Measurements from ENCODE around the gene FAM117A.
A peak's percentile ranks its signal among the peaks of the same experiment; 100 is the strongest.

FAM117A gene

GRCh38 chr17:49708515-49709183 is 55.3 kb downstream of the FAM117A start:
- Histone ChIP-seq H3K4me3 (ENCODE audit: insufficient read depth, low read depth, low read length, poor library complexity, severe bottlenecking) (no peak overlapping the region), H3K9me3 (ENCODE audit: control insufficient read depth, low read length) (no peaks in the 10 kb centered on the region), H3K4me1 (ENCODE audit: control insufficient read depth, insufficient read depth, low read length, poor library complexity, severe bottlenecking) (peaks cover 28% of the 10 kb centered on the region), H3K36me3 (ENCODE audit: control insufficient read depth, insufficient read depth, low read length) (peaks cover 60% of the 10 kb centered on the region), H3K27me3 (replicated peaks; ENCODE audit: control insufficient read depth, insufficient read depth, low read length, poor library complexity, severe bottlenecking) (no peaks in the 10 kb centered on the region), H3K27ac (ENCODE audit: insufficient read depth, low read length, poor library complexity, severe bottlenecking) (peak overlapping the region; percentile 96)
- no peak for DNase-seq

GRCh38 chr17:49707608-49708514 is 56.1 kb downstream of the FAM117A start, which contains the start of gene SLC35B1:
TSS of gene SLC35B1 (minus strand) at chr17:49707964. CDS start at chr17:49707833, 131 bp downstream.
- Histone ChIP-seq H3K4me3 (ENCODE audit: insufficient read depth, low read depth, low read length, poor library complexity, severe bottlenecking) (peak within 1 kb of the TSS; percentile 96), H3K36me3 (ENCODE audit: control insufficient read depth, insufficient read depth, low read length) (peaks cover 59% of the 10 kb centered on the region), H3K4me1 (ENCODE audit: control insufficient read depth, insufficient read depth, low read length, poor library complexity, severe bottlenecking) (peaks cover 28% of the 10 kb centered on the region), H3K9me3 (ENCODE audit: control insufficient read depth, low read length) (no peaks in the 10 kb centered on the region), H3K27me3 (replicated peaks; ENCODE audit: control insufficient read depth, insufficient read depth, low read length, poor library complexity, severe bottlenecking) (no peaks in the 10 kb centered on the region), H3K27ac (ENCODE audit: insufficient read depth, low read length, poor library complexity, severe bottlenecking) (peak within 1 kb of the TSS; percentile 96)
- peak; percentile 95 to 97 (median 96) for DNase-seq

DNA sequence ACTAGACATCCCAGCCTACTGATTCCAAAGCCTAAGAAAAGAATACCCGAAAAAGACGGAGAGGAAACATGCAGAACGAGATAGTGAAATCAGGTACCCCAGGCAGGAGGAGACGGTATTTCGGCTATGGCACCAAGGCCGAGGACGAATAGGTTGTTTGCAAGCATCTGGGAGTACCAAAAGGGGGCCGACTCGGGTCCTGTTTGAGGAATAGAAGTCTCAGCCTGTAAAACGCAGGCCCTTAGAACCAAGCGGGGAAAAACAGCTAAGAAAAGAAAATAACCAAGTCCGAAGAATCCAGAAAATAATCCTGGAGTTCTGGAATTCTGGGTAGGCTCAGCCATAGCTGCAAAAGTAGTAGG is 56.7 kb downstream of the FAM117A start:
- Histone ChIP-seq H3K4me3 (ENCODE audit: insufficient read depth, low read depth, low read length, poor library complexity, severe bottlenecking) (peak overlapping the region; percentile 96), H3K27me3 (replicated peaks; ENCODE audit: control insufficient read depth, insufficient read depth, low read length, poor library complexity, severe bottlenecking) (no peaks in the 10 kb centered on the region), H3K4me1 (ENCODE audit: control insufficient read depth, insufficient read depth, low read length, poor library complexity, severe bottlenecking) (peaks cover 28% of the 10 kb centered on the region), H3K27ac (ENCODE audit: insufficient read depth, low read length, poor library complexity, severe bottlenecking) (peak overlapping the region; percentile 96), H3K36me3 (ENCODE audit: control insufficient read depth, insufficient read depth, low read length) (peaks cover 58% of the 10 kb centered on the region), H3K9me3 (ENCODE audit: control insufficient read depth, low read length) (no peaks in the 10 kb centered on the region)
- peak in 1 of 3 donors; percentile 8 for DNase-seq

GRCh38 chr17:49705254-49705653 is 58.7 kb downstream of the FAM117A start:
- Histone ChIP-seq H3K4me1 (ENCODE audit: control insufficient read depth, insufficient read depth, low read length, poor library complexity, severe bottlenecking) (peaks cover 28% of the 10 kb centered on the region), H3K4me3 (ENCODE audit: insufficient read depth, low read depth, low read length, poor library complexity, severe bottlenecking) (no peak overlapping the region), H3K27ac (ENCODE audit: insufficient read depth, low read length, poor library complexity, severe bottlenecking) (no peak overlapping the region), H3K9me3 (ENCODE audit: control insufficient read depth, low read length) (no peaks in the 10 kb centered on the region), H3K36me3 (ENCODE audit: control insufficient read depth, insufficient read depth, low read length) (peaks cover 60% of the 10 kb centered on the region), H3K27me3 (replicated peaks; ENCODE audit: control insufficient read depth, insufficient read depth, low read length, poor library complexity, severe bottlenecking) (no peaks in the 10 kb centered on the region)
- DNase-seq: no peak

GRCh38 chr17:49703557-49704277 is 60.2 kb downstream of the FAM117A start:
- DNase-seq: no peak
- no peak overlapping the region for H3K4me3 ChIP-seq (ENCODE audit: insufficient read depth, low read depth, low read length, poor library complexity, severe bottlenecking)
- H3K27me3 ChIP-seq (replicated peaks; ENCODE audit: control insufficient read depth, insufficient read depth, low read length, poor library complexity, severe bottlenecking): no peaks in the 10 kb centered on the region
- H3K36me3 ChIP-seq (ENCODE audit: control insufficient read depth, insufficient read depth, low read length): peaks cover 57% of the 10 kb centered on the region
- no peaks in the 10 kb centered on the region for H3K9me3 ChIP-seq (ENCODE audit: control insufficient read depth, low read length)
- H3K4me1 ChIP-seq (ENCODE audit: control insufficient read depth, insufficient read depth, low read length, poor library complexity, severe bottlenecking): peaks cover 18% of the 10 kb centered on the region
- no peak overlapping the region for H3K27ac ChIP-seq (ENCODE audit: insufficient read depth, low read length, poor library complexity, severe bottlenecking)

GRCh38 chr17:49700960-49701359 is 63.0 kb downstream of the FAM117A start:
- Histone ChIP-seq H3K36me3 (ENCODE audit: control insufficient read depth, insufficient read depth, low read length) (peaks cover 55% of the 10 kb centered on the region), H3K4me1 (ENCODE audit: control insufficient read depth, insufficient read depth, low read length, poor library complexity, severe bottlenecking) (peaks cover 7% of the 10 kb centered on the region), H3K27me3 (replicated peaks; ENCODE audit: control insufficient read depth, insufficient read depth, low read length, poor library complexity, severe bottlenecking) (no peaks in the 10 kb centered on the region), H3K9me3 (ENCODE audit: control insufficient read depth, low read length) (no peaks in the 10 kb centered on the region), H3K4me3 (ENCODE audit: insufficient read depth, low read depth, low read length, poor library complexity, severe bottlenecking) (no peak overlapping the region), H3K27ac (ENCODE audit: insufficient read depth, low read length, poor library complexity, severe bottlenecking) (no peak overlapping the region)
- DNase-seq: no peak

- H3K27me3 ChIP-seq (replicated peaks; ENCODE audit: control insufficient read depth, insufficient read depth, low read length, poor library complexity, severe bottlenecking): no peaks in the 10 kb centered on the region
- no peak for DNase-seq
- H3K27ac ChIP-seq (ENCODE audit: insufficient read depth, low read length, poor library complexity, severe bottlenecking): no peak overlapping the region
These were observed 63.9 kb downstream of the FAM117A start for GRCh38 chr17:49699966-49700575.

GRCh38 chr17:49698005-49698404 is 65.9 kb downstream of the FAM117A start:
- Histone ChIP-seq H3K4me3 (ENCODE audit: insufficient read depth, low read depth, low read length, poor library complexity, severe bottlenecking) (no peak overlapping the region), H3K27ac (ENCODE audit: insufficient read depth, low read length, poor library complexity, severe bottlenecking) (no peak overlapping the region), H3K4me1 (ENCODE audit: control insufficient read depth, insufficient read depth, low read length, poor library complexity, severe bottlenecking) (peaks cover 14% of the 10 kb centered on the region), H3K9me3 (ENCODE audit: control insufficient read depth, low read length) (no peaks in the 10 kb centered on the region), H3K36me3 (ENCODE audit: control insufficient read depth, insufficient read depth, low read length) (peaks cover 26% of the 10 kb centered on the region), H3K27me3 (replicated peaks; ENCODE audit: control insufficient read depth, insufficient read depth, low read length, poor library complexity, severe bottlenecking) (no peaks in the 10 kb centered on the region)
- no peak for DNase-seq

More at GRCh38 chr17:49699966-49700575, 63.9 kb downstream of the FAM117A start:
- peaks cover 14% of the 10 kb centered on the region for H3K4me1 ChIP-seq (ENCODE audit: control insufficient read depth, insufficient read depth, low read length, poor library complexity, severe bottlenecking)
- no peak overlapping the region for H3K4me3 ChIP-seq (ENCODE audit: insufficient read depth, low read depth, low read length, poor library complexity, severe bottlenecking)
- peaks cover 46% of the 10 kb centered on the region for H3K36me3 ChIP-seq (ENCODE audit: control insufficient read depth, insufficient read depth, low read length)
- no peaks in the 10 kb centered on the region for H3K9me3 ChIP-seq (ENCODE audit: control insufficient read depth, low read length)

- Histone ChIP-seq H3K4me1 (ENCODE audit: control insufficient read depth, insufficient read depth, low read length, poor library complexity, severe bottlenecking) (peaks cover 14% of the 10 kb centered on the region), H3K36me3 (ENCODE audit: control insufficient read depth, insufficient read depth, low read length) (peaks cover 12% of the 10 kb centered on the region), H3K27me3 (replicated peaks; ENCODE audit: control insufficient read depth, insufficient read depth, low read length, poor library complexity, severe bottlenecking) (no peaks in the 10 kb centered on the region), H3K27ac (ENCODE audit: insufficient read depth, low read length, poor library complexity, severe bottlenecking) (peak overlapping the region; percentile 34), H3K9me3 (ENCODE audit: control insufficient read depth, low read length) (no peaks in the 10 kb centered on the region), H3K4me3 (ENCODE audit: insufficient read depth, low read depth, low read length, poor library complexity, severe bottlenecking) (no peak overlapping the region)
- peak; percentile 22 to 44 (median 34) for DNase-seq
These were observed 67.6 kb downstream of the FAM117A start for GRCh38 chr17:49696233-49696761.

Measured in effector memory CD4-positive, alpha-beta T cell (primary cell).